Measurements from ENCODE around the gene LEPROT. TPM values are rescaled to one million over a fixed set of nuclear protein-coding genes. Genes with fewer than 3 reads are reported as not detected.
A peak's percentile ranks its signal among the peaks of the same experiment; 100 is the strongest.

The LEPROT gene
- total RNA-seq, 1 donor from 2014 or later = 49.2 TPM

- Histone ChIP-seq H3K27ac (no peak overlapping the region), H3K27me3 (no peaks in the 10 kb centered on the region), H3F3A (ENCODE audit: low read depth) (peaks cover 40% of the 10 kb centered on the region), H4K20me1 (ENCODE audit: low read depth) (peaks cover 17% of the 10 kb centered on the region), H3K4me3 (no peak overlapping the region), H2AFZ (replicated peaks) (no peak overlapping the region), H3K79me2 (ENCODE audit: low read depth) (peaks cover 47% of the 10 kb centered on the region), H3K4me2 (no peak overlapping the region), H3K9me3 (ENCODE audit: low read depth) (no peaks in the 10 kb centered on the region), H3K36me3 (no peaks in the 10 kb centered on the region), H3K4me1 (peaks cover 35% of the 10 kb centered on the region), H3K9ac (no peak overlapping the region)
- TF ChIP-seq CTCF (IDR thresholded peaks at IDR 0.05) (no peak), EZH2 (IDR thresholded peaks at IDR 0.05) (no peak), EZH2phosphoT487 (IDR thresholded peaks at IDR 0.05) (no peak)
- Mint-ChIP-seq H3K4me1 (peaks cover 12% of the 10 kb centered on the region), H3K36me3 (peaks cover 19% of the 10 kb centered on the region), H3K9me3 (no peaks in the 10 kb centered on the region), H3K27ac (no peak overlapping the region), H3K4me3 (no peak overlapping the region), H3K27me3 (ENCODE audit: insufficient read depth, low read depth) (no peaks in the 10 kb centered on the region)
- no peak for DNase-seq (ENCODE audit: low spot score)
Measured at GRCh38 chr1:65423884-65424572, 3.6 kb downstream of the LEPROT start.

DNA sequence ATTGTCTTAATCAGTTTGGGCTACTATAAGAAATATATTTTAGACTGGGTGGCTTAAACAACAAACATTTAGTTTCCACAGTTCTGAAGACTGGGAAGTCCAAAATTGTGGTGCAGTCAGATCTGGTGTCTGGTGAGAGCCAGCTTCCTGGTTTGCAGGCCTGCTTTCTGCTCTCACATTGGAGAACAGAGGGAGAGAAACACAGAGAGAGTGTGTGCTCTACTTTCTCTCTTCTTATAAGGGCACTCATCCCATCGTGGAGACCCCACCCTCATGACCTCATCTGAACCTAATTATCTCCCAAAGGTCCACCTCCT is 4.1 kb downstream of the LEPROT start:
- peaks cover 22% of the 10 kb centered on the region for H4K20me1 ChIP-seq (ENCODE audit: low read depth)
- DNase-seq (ENCODE audit: low spot score) = no peak
- no peaks in the 10 kb centered on the region for H3K36me3 ChIP-seq
- Mint-ChIP-seq H3K27ac (no peak overlapping the region), H3K9me3 (no peaks in the 10 kb centered on the region), H3K4me3 (no peak overlapping the region), H3K36me3 (peaks cover 20% of the 10 kb centered on the region), H3K4me1 (peaks cover 11% of the 10 kb centered on the region), H3K27me3 (ENCODE audit: insufficient read depth, low read depth) (no peaks in the 10 kb centered on the region)
- H3K9ac ChIP-seq = no peak overlapping the region
- no peaks in the 10 kb centered on the region for H3K9me3 ChIP-seq (ENCODE audit: low read depth)
- H3K27ac ChIP-seq = no peak overlapping the region
- H3K79me2 ChIP-seq (ENCODE audit: low read depth) = peaks cover 47% of the 10 kb centered on the region
- H2AFZ ChIP-seq (replicated peaks) = no peak overlapping the region
- TF ChIP-seq CTCF (IDR thresholded peaks at IDR 0.05) = no peak
- TF ChIP-seq EZH2phosphoT487 (IDR thresholded peaks at IDR 0.05) = no peak
- no peak for TF ChIP-seq EZH2 (IDR thresholded peaks at IDR 0.05)
- no peak overlapping the region for H3K4me3 ChIP-seq
- no peak overlapping the region for H3K4me2 ChIP-seq
- H3K4me1 ChIP-seq = peaks cover 36% of the 10 kb centered on the region
- peaks cover 40% of the 10 kb centered on the region for H3F3A ChIP-seq (ENCODE audit: low read depth)
- H3K27me3 ChIP-seq = no peaks in the 10 kb centered on the region

- Mint-ChIP-seq H3K4me3 (no peak overlapping the region), H3K27me3 (ENCODE audit: insufficient read depth, low read depth) (no peaks in the 10 kb centered on the region), H3K4me1 (peaks cover 6% of the 10 kb centered on the region), H3K36me3 (peaks cover 24% of the 10 kb centered on the region), H3K27ac (no peak overlapping the region), H3K9me3 (no peaks in the 10 kb centered on the region)
- Histone ChIP-seq H3K4me3 (no peak overlapping the region), H3K4me1 (peaks cover 38% of the 10 kb centered on the region), H2AFZ (replicated peaks) (no peak overlapping the region), H4K20me1 (ENCODE audit: low read depth) (peaks cover 26% of the 10 kb centered on the region), H3F3A (ENCODE audit: low read depth) (peaks cover 40% of the 10 kb centered on the region), H3K79me2 (ENCODE audit: low read depth) (peaks cover 47% of the 10 kb centered on the region), H3K9ac (no peak overlapping the region), H3K4me2 (no peak overlapping the region), H3K27me3 (no peaks in the 10 kb centered on the region), H3K27ac (peak overlapping the region; percentile 54), H3K9me3 (ENCODE audit: low read depth) (no peaks in the 10 kb centered on the region), H3K36me3 (no peaks in the 10 kb centered on the region)
- TF ChIP-seq CTCF (IDR thresholded peaks at IDR 0.05) (no peak), EZH2 (IDR thresholded peaks at IDR 0.05) (no peak), EZH2phosphoT487 (IDR thresholded peaks at IDR 0.05) (no peak)
- DNase-seq (ENCODE audit: low spot score) = no peak
Measured at GRCh38 chr1:65425006-65425405, 4.5 kb downstream of the LEPROT start.
